WERI-Rb-1 (cell line): ENCODE results near the gene ZNF552.
"Not testable (repeated sequence)": the region's sequence is repeated elsewhere in the genome, so short reads cannot be mapped to it uniquely, and the experiment has no call there.

Experiments
- DNase-seq: peaks from one replicate; pipeline ENCODE4 v3.0.0-alpha.2; 2020
- H3K27ac ChIP-seq: fragments of 250-450 bp; sonication (Bioruptor Pico); 2 replicates; pipeline ENCODE4 v1.5.1; 2020; ENCODE audit warnings: mild to moderate bottlenecking, moderate library complexity
- H3K27me3 ChIP-seq: fragments of 250-450 bp; sonication (Bioruptor Pico); 2 replicates; pipeline ENCODE4 v1.5.1; 2021; ENCODE audit warnings: mild to moderate bottlenecking, low read depth, moderate library complexity; ENCODE audit not compliant: insufficient read depth, severe bottlenecking
- H3K36me3 ChIP-seq: fragments of 250-450 bp; sonication (Bioruptor Pico); 2 replicates; pipeline ENCODE4 v1.5.1; 2020; ENCODE audit warnings: mild to moderate bottlenecking, moderate library complexity
- H3K4me3 ChIP-seq: 2 replicates; pipeline ENCODE4 v1.5.1; 2011; ENCODE audit warnings: low read depth, mild to moderate bottlenecking, control low read depth, low read length
- H3K9me3 ChIP-seq: fragments of 250-450 bp; sonication (Bioruptor Pico); 2 replicates; pipeline ENCODE4 v1.5.1; 2021; ENCODE audit warnings: mild to moderate bottlenecking, moderate library complexity; ENCODE audit not compliant: severe bottlenecking
- CTCF ChIP-seq: IDR thresholded peaks from 2 replicates; pipeline ENCODE4 v1.5.1; 2011; ENCODE audit warnings: low read depth, mild to moderate bottlenecking, control low read depth, inconsistent platforms, low read length

ZNF552 gene

DNA sequence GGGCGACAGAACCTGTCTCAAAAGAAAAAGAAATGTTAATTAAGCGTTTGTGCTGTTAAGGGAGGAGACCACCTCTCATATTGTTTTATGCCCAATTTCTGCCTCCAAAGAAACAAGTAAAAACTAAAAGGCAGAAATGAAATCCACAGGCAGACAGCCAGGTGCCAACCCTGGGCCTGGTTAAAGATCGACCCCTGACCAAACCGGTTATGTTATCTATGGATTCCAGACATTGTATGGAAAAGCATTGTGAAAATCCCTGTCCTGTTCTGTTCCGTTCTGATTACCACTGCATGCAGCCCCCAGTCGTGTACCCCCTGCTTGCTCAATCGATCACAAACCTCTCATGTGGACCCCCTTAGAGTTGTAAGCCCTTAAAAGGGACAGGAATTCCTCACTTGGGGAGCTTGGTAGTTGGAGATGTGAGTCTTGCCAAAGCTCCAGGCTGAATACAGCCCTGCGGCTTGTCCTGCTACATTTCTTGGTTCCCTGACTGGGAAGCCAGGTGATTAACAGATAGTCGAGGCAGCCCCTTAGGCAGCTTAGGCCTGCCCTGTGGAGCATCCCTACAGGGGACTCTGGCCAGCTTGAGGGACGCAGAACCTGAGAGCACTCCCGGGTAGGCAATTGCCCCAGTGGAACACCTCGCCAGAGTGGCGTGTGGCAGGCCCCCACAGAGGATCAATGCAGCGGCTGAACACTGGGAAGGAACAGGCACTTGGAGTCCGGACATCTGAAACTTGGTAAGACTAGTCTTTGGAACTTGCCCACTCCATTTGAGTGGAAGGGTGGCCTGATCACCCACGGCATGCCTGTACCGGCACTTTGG, 748 bp upstream of the ZNF552 start:
- no peak for DNase-seq
- Histone ChIP-seq H3K27me3 (no peaks in the 10 kb centered on the region), H3K4me3 (no peak overlapping the region; the same call in 1 of the 2 replicates), H3K9me3 (no peaks in the 10 kb centered on the region), H3K27ac (peak overlapping the region; percentile 21; the same call in 1 of the 2 replicates), H3K36me3 (peaks cover 19% of the 10 kb centered on the region)
- no peak for TF ChIP-seq CTCF

DNA sequence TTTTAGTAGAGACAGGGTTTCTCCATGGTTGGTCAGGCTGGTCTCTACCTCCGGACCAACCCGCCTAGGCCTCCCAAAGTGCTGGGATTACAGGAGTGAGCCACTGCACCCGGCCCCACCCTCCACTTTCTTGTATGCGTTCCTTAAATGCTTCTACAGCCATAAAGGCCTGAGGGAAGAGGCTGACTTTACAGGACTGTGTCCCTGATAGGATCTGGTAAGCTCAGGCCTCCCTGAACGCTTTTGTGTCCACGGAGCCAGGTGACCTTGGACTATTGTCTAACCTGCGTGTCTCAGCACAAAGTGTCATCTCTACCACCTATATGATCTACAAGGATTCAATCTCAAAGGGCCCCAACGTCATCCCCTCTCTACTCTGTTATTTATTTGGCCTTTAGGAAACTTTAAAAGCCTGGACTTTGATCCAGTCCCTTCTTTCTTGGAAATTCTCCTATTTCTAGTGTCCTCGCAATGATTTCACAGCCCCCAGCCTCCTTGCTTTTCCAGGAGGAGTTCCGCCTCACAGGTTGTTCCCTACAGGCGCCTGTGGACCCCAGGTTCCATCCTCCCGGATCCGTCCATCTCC, 701 bp downstream of the ZNF552 start:
- TF ChIP-seq CTCF: no peak
- peak overlapping the region; percentile 61 for H3K27ac ChIP-seq
- DNase-seq: no peak
- H3K27me3 ChIP-seq: no peaks in the 10 kb centered on the region
- H3K36me3 ChIP-seq: peaks cover 25% of the 10 kb centered on the region
- no peaks in the 10 kb centered on the region for H3K9me3 ChIP-seq
- H3K4me3 ChIP-seq: peak overlapping the region; percentile 93

- not testable (repeated sequence) for H3K9me3 ChIP-seq, H3K27me3 ChIP-seq, H3K4me3 ChIP-seq, DNase-seq, H3K27ac ChIP-seq
- H3K36me3 ChIP-seq: peaks cover 29% of the 10 kb centered on the region
These were observed 1.5 kb downstream of the ZNF552 start for GRCh38 chr19:57812975-57813820.

DNA sequence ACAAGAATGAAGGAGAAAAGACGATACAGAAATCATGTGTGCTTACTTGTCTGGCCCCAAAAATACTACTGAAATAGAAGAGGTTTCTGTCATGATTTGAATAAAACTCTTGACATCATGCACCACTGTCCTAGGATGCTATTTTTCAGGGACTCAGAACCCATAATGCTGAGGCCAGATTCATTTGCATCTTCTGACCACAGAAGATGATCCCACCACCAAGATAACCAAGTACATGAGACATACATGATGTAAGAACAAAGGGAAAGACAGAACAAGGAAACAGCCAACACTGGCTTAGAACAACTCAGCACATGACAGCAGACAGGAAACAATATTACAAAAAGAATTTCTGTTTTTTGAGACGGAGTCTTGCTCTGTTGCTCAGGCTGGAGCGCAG, 2.5 kb downstream of the ZNF552 start:
- Histone ChIP-seq H3K9me3 (no peaks in the 10 kb centered on the region), H3K27ac (no peak overlapping the region), H3K27me3 (no peaks in the 10 kb centered on the region), H3K4me3 (no peak overlapping the region), H3K36me3 (peaks cover 37% of the 10 kb centered on the region)
- TF ChIP-seq CTCF: no peak
- DNase-seq: no peak

DNA sequence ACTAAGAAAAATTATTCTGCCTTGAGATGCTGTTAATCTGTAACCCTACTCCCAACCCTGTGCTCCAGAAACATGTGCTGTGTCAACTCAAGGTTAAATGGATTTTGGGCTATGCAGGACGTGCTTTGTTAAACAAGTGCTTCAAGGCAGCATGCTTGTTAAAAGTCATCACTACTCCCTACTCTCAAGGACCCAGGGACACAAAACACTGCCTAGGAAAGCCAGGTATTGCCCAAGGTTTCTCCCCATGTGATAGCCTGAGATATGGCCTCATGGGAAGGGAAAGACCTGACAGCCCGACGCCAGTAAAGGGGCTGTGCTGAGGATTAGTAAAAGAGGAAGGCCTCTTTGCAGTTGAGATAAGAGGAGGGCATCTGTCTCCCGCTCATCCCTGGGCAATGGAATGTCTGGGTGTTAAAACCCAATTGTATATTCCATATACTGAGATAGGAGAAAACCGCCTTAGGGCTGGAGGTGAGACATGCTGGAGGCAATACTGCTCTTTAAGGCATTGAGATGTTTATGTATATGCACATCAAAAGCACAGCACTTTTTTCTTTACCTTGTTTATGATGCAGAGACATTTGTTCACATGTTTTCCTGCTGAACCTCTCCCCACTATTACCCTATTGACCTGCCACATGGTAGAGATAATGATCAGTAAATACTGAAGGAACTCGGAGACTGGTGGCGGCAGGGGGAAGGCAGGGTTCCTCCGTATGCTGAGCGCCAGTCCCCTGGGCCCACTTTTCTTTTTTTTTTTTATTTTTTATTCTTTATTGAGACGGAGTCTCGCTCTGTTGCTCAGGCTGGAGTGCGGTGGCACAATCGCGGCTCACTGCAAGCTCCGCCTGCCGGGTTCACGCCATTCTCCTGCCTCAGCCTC, 4.1 kb downstream of the ZNF552 start:
- not testable (repeated sequence) for H3K4me3 ChIP-seq, H3K9me3 ChIP-seq, H3K27me3 ChIP-seq
- DNase-seq: peak; percentile 48
- H3K36me3 ChIP-seq: peaks cover 41% of the 10 kb centered on the region
- peak overlapping the region; percentile 22 for H3K27ac ChIP-seq

DNA sequence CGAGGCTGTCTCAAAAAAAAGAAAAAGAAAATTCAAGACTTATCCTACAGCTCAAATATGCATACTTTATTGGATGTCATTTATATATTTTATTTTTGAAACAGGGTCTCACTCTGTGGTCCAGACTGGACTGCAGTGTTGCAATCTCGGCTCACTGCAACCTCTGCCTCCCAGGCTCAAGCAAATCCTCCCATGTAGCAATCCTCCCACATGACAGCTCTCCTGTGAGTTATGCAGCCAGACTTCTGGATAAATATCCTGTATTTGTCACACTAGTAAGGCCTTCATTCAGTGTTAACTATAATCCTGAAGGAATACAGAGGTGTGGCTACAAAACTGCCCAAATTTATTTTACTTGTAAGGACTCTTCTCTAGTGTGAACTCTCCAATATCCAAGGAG, 7.2 kb downstream of the ZNF552 start:
- no peak for TF ChIP-seq CTCF

More for the DNA sequence above, 7.2 kb downstream of the ZNF552 start:
- H3K27me3 ChIP-seq: no peaks in the 10 kb centered on the region
- peaks cover 36% of the 10 kb centered on the region for H3K36me3 ChIP-seq
- DNase-seq: no peak
- no peak overlapping the region for H3K27ac ChIP-seq
- H3K4me3 ChIP-seq: no peak overlapping the region
- H3K9me3 ChIP-seq: no peaks in the 10 kb centered on the region
